Smooth muscle cell (in vitro differentiated cells): ENCODE results near the gene CNOT6L. TPM values are rescaled to one million over a fixed set of nuclear protein-coding genes. Genes with fewer than 3 reads are reported as not detected.

Source experiments
- DNase-seq: peaks from one replicate; lab custom pipeline; 2025; ENCODE audit not compliant: unreplicated experiment; lab: John Stamatoyannopoulos, UW
- H2AFZ ChIP-seq: fragments of 200-600 bp; sonication (generic); 2 replicates; pipeline ENCODE4 v1.6.0; 2016; ENCODE audit warnings: antibody characterized with exemption, low read depth, mild to moderate bottlenecking
- H3F3A ChIP-seq: fragments of 200-600 bp; sonication (generic); 2 replicates; pipeline ENCODE4 v1.6.0; 2017; ENCODE audit warnings: antibody characterized with exemption, low read depth
- H3K27ac ChIP-seq: fragments of 200-600 bp; sonication (generic); 2 replicates; pipeline ENCODE4 v1.5.1; 2016; ENCODE audit warnings: low read depth, mild to moderate bottlenecking
- H3K27me3 ChIP-seq: fragments of 200-600 bp; sonication (generic); 2 replicates; pipeline ENCODE4 v1.6.1; 2016; ENCODE audit warnings: low read depth, mild to moderate bottlenecking
- H3K36me3 ChIP-seq: fragments of 200-600 bp; sonication (generic); 2 replicates; pipeline ENCODE4 v1.5.1; 2016; ENCODE audit warnings: low read depth
- H3K4me1 ChIP-seq: fragments of 200-600 bp; sonication (generic); 2 replicates; pipeline ENCODE4 v1.5.1; 2016; ENCODE audit warnings: low read depth
- H3K4me2 ChIP-seq: fragments of 200-600 bp; sonication (generic); 2 replicates; pipeline ENCODE4 v1.6.0; 2016; ENCODE audit warnings: mild to moderate bottlenecking
- H3K4me3 ChIP-seq: fragments of 200-600 bp; sonication (generic); 2 replicates; pipeline ENCODE4 v1.5.1; 2016; ENCODE audit warnings: mild to moderate bottlenecking
- H3K79me2 ChIP-seq: fragments of 200-600 bp; sonication (generic); 2 replicates; pipeline ENCODE4 v1.6.0; 2016; ENCODE audit warnings: low read depth, mild to moderate bottlenecking
- H3K9ac ChIP-seq: fragments of 200-600 bp; sonication (generic); 2 replicates; pipeline ENCODE4 v1.6.0; 2016; ENCODE audit warnings: low read depth
- H3K9me3 ChIP-seq: fragments of 200-600 bp; sonication (generic); replicated peaks from 2 replicates; pipeline ENCODE4 v1.5.1; 2016; ENCODE audit warnings: low read depth
- H4K20me1 ChIP-seq: fragments of 200-600 bp; sonication (generic); 2 replicates; pipeline ENCODE4 v1.6.0; 2016; ENCODE audit warnings: low read depth
- WGBS: methylation state at CpG from one replicate; pipeline ENCODE4 v1.1.7; 2016; ENCODE audit warnings: low lambda C conversion rate; 5-methylcytosine and 5-hydroxymethylcytosine counted together
- polyA plus RNA-seq: library from polyadenylated mRNA; unstranded; fragments of >200 nt; fragmentation: Nextera tagmentation; extraction: Ambion mirVana; gene quantifications from 2 replicates; pipeline ENCODE4 v1.2.1, GENCODE V29; 2016
- total RNA-seq: library from RNA; depleted of rRNA; stranded (reverse); fragments of >200 nt; gene quantifications from 2 replicates; pipeline ENCODE4 v1.2.3, GENCODE V29; 2014
- TF ChIP-seq, protein P1 (sequence below): fragments of 200-600 bp; sonication (generic); IDR thresholded peaks from 2 replicates; pipeline ENCODE4 v1.5.1; 2017; ENCODE audit warnings: borderline replicate concordance, mild to moderate bottlenecking, antibody characterized with exemption; ENCODE audit not compliant: insufficient read depth, poor library complexity, severe bottlenecking

The CNOT6L gene
- total and polyA plus RNA-seq, 2 experiments from 2014 or later: 4.8 to 22.2 TPM

DNA sequence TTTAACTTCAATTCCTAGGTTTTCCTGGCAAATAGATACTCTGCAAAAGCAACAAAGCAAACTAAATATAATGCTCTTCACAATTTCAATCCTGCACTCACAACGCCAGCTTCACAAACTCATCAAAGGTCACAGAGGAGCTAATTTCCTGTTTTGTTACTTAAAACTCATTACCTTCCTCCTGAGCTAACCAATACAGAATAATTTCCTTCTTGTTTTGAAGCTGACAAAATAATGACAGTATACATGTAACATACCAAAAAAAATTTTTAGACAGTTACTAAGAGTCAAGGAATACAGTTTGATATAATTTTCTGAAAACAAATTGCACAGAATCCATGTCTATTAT lies 17.9 kb downstream of the CNOT6L start:
- Histone ChIP-seq H3K27ac (no peak overlapping the region), H3K36me3 (no peaks in the 10 kb centered on the region), H3K4me2 (no peak overlapping the region), H3K4me1 (peaks cover 12% of the 10 kb centered on the region), H3K9ac (no peak overlapping the region), H3K27me3 (no peaks in the 10 kb centered on the region), H3F3A (no peaks in the 10 kb centered on the region), H2AFZ (no peak overlapping the region), H3K79me2 (peaks cover 97% of the 10 kb centered on the region), H4K20me1 (peaks cover 100% of the 10 kb centered on the region), H3K4me3 (no peak overlapping the region), H3K9me3 (no peaks in the 10 kb centered on the region)
- WGBS: 75% methylated on average over 1 of the region's 1 CpG
- DNase-seq: no peak
- TF ChIP-seq, protein P1, sequence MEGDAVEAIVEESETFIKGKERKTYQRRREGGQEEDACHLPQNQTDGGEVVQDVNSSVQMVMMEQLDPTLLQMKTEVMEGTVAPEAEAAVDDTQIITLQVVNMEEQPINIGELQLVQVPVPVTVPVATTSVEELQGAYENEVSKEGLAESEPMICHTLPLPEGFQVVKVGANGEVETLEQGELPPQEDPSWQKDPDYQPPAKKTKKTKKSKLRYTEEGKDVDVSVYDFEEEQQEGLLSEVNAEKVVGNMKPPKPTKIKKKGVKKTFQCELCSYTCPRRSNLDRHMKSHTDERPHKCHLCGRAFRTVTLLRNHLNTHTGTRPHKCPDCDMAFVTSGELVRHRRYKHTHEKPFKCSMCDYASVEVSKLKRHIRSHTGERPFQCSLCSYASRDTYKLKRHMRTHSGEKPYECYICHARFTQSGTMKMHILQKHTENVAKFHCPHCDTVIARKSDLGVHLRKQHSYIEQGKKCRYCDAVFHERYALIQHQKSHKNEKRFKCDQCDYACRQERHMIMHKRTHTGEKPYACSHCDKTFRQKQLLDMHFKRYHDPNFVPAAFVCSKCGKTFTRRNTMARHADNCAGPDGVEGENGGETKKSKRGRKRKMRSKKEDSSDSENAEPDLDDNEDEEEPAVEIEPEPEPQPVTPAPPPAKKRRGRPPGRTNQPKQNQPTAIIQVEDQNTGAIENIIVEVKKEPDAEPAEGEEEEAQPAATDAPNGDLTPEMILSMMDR: no peak

DNA sequence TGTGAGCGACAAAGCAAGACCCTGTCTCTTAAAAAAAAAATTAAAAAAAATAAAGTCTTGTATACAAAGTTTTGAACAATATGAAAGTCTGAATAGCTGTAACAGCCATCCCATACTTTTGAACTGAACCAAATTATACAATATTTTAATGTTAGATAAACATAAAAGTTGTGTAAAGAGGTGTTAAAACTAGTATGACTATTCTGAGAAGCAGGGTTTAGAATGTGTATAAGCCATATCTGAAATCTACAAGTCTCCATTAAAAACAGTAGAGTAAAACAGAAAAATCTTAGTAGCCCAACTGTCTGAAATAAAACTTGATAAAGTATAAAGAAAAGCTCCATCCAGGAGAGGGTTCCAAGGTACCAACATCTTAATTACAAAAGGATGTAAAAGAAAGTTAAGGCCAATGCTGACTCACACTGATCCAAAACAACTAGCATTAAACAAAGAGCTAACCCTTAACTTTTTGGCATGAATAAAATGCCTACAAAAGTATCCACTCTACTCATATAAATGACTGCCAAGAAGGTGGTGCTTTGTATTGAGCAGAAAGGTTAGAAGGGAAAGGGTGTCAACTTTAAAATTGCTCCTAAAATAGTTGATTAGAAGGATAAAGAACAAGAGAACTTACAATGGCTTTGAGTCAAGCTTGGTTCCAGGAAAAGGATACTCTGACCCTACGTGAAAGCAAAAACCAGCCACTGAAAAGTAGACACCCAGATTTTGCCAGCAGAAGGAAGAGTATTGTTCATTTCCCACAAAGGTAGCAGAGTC lies 18.5 kb downstream of the CNOT6L start:
- Histone ChIP-seq H3K36me3 (no peaks in the 10 kb centered on the region), H3K79me2 (peaks cover 97% of the 10 kb centered on the region), H3K27me3 (no peaks in the 10 kb centered on the region), H4K20me1 (peaks cover 100% of the 10 kb centered on the region), H3K9me3 (no peaks in the 10 kb centered on the region), H3K27ac (no peak overlapping the region), H3K4me3 (no peak overlapping the region), H3K4me2 (no peak overlapping the region), H3K9ac (no peak overlapping the region), H2AFZ (no peak overlapping the region), H3K4me1 (peaks cover 12% of the 10 kb centered on the region), H3F3A (no peaks in the 10 kb centered on the region)
- DNase-seq: no peak
- TF ChIP-seq, protein P1: no peak
- WGBS: 78% methylated on average over 2 of the region's 2 CpGs

DNA sequence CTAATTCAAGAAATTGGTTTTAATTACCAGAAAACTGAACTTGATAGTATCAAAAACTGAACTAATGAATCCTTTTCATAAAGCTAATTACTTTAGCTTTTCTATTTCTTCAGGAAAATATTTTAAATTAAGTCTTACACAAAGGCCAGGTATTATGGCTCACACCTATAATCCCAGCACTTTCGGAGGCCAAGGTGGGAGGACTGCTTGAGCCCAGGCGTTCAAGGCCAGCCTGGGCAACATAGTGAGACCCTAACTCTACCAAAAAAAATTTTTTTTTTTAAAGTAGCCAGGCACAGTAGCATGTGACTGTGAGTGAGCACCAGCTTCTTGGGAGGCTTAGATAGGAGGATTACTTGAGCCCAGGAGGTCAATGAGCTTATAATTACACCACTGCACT lies 19.1 kb downstream of the CNOT6L start:
- Histone ChIP-seq H4K20me1 (peaks cover 100% of the 10 kb centered on the region), H3K4me1 (peaks cover 12% of the 10 kb centered on the region), H3K27ac (no peak overlapping the region), H3K4me2 (no peak overlapping the region), H2AFZ (no peak overlapping the region), H3K4me3 (no peak overlapping the region), H3K27me3 (no peaks in the 10 kb centered on the region), H3K36me3 (no peaks in the 10 kb centered on the region), H3K9me3 (no peaks in the 10 kb centered on the region), H3K9ac (no peak overlapping the region), H3K79me2 (peaks cover 97% of the 10 kb centered on the region), H3F3A (no peaks in the 10 kb centered on the region)
- TF ChIP-seq, protein P1: no peak
- no peak for DNase-seq
- 98% methylated on average over 2 of the region's 2 CpGs for WGBS

DNA sequence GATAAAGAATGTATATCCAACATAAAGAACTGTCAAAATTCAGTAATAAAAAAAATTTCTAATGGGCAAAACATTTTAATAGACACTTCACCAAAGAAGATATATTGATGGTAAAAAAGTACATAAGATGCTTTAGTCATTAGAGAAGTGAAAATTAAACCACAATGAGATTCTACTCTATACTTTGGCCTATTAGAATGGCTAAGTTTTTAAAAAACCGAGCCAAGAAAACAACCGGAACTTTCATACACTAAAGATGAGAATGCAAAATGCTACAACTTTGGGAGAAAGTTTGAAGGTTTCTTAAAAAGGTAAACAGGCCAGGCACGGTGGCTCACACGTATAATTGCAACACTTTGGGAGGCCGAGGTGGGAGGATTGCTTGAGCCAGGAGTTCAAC lies 20.8 kb downstream of the CNOT6L start:
- TF ChIP-seq, protein P1: no peak
- H3K4me1 ChIP-seq: peaks cover 12% of the 10 kb centered on the region

More for the DNA sequence above, 20.8 kb downstream of the CNOT6L start:
- Histone ChIP-seq H3K4me3 (no peak overlapping the region), H3K9me3 (no peaks in the 10 kb centered on the region), H4K20me1 (peaks cover 100% of the 10 kb centered on the region), H3K9ac (no peak overlapping the region), H3K27me3 (no peaks in the 10 kb centered on the region), H2AFZ (no peak overlapping the region), H3K27ac (no peak overlapping the region), H3K36me3 (no peaks in the 10 kb centered on the region), H3F3A (no peaks in the 10 kb centered on the region), H3K79me2 (peaks cover 98% of the 10 kb centered on the region), H3K4me2 (no peak overlapping the region)
- DNase-seq: no peak
- WGBS: 98% methylated on average over 5 of the region's 5 CpGs
